ENCODE results near the gene SGK1. TPM values are rescaled to one million over a fixed set of nuclear protein-coding genes. Genes with fewer than 3 reads are reported as not detected.

SGK1 gene
- total RNA-seq, 4 donors from 2014 or later: 15.1 to 38.2 (median 25.5) TPM

DNA sequence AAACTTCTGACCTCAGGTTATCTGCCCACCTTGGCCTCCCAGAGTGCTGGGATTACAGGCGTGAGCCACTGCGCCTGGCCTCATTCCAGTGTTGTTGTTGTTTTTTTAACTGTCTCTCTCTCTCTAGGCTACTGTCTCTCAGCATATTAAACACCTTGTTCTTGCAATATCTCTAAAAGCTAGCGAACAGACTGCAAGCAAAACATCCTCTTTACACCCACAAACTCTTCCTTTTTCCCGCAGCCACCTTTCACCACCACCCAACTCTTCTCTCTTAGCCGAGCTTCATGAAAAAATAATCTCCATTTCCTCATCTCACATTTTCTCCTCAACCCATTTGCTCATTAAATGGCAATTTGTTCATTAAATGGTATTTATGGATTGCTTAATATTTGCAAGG, 45.5 kb downstream of the SGK1 start:
- Histone ChIP-seq H3K4me1 (no peaks in the 10 kb centered on the region), H3K27me3 (no peaks in the 10 kb centered on the region), H3K36me3 (no peaks in the 10 kb centered on the region), H3K4me3 (no peak overlapping the region), H3K9me3 (no peaks in the 10 kb centered on the region), H3K27ac (no peak overlapping the region)
- TF ChIP-seq EP300 (IDR thresholded peaks at IDR 0.05) (no peak), POLR2A (IDR thresholded peaks at IDR 0.05) (no peak), CTCF (IDR thresholded peaks at IDR 0.05) (no peak), POLR2AphosphoS5 (IDR thresholded peaks at IDR 0.05) (no peak)
- 77 to 84% methylated on average over 2 to 3 of the region's 5 CpGs for WGBS, 2 donors (ENCODE audit: low coverage in 1 of 2)
- ATAC-seq: no peak

- WGBS, 2 donors (ENCODE audit: low coverage in 1 of 2): 43 to 75% methylated on average over 1 of the region's 10 CpGs
- Histone ChIP-seq H3K36me3 (no peaks in the 10 kb centered on the region), H3K4me1 (no peaks in the 10 kb centered on the region), H3K9me3 (no peaks in the 10 kb centered on the region), H3K4me3 (no peak overlapping the region), H3K27me3 (no peaks in the 10 kb centered on the region), H3K27ac (no peak overlapping the region)
- TF ChIP-seq POLR2A (IDR thresholded peaks at IDR 0.05) (no peak), CTCF (IDR thresholded peaks at IDR 0.05) (no peak), POLR2AphosphoS5 (IDR thresholded peaks at IDR 0.05) (no peak), EP300 (IDR thresholded peaks at IDR 0.05) (no peak)
- ATAC-seq: no peak
Measured at GRCh38 chr6:134267917-134268361, 50.0 kb downstream of the SGK1 start.

GRCh38 chr6:134266776-134267175, 51.1 kb downstream of the SGK1 start:
- H3K36me3 ChIP-seq: no peaks in the 10 kb centered on the region
- H3K27ac ChIP-seq: no peak overlapping the region
- no peak for TF ChIP-seq POLR2AphosphoS5 (IDR thresholded peaks at IDR 0.05)
- no peak for TF ChIP-seq EP300 (IDR thresholded peaks at IDR 0.05)
- TF ChIP-seq CTCF (IDR thresholded peaks at IDR 0.05): no peak
- no peak for TF ChIP-seq POLR2A (IDR thresholded peaks at IDR 0.05)
- no peaks in the 10 kb centered on the region for H3K9me3 ChIP-seq
- no peak for ATAC-seq
- H3K4me1 ChIP-seq: no peaks in the 10 kb centered on the region
- 56 to 68% methylated on average over 2 of the region's 2 CpGs for WGBS, 2 donors (ENCODE audit: low coverage in 1 of 2)
- H3K4me3 ChIP-seq: no peak overlapping the region
- no peaks in the 10 kb centered on the region for H3K27me3 ChIP-seq

GRCh38 chr6:134261766-134262165, 56.1 kb downstream of the SGK1 start:
- Histone ChIP-seq H3K4me1 (no peaks in the 10 kb centered on the region), H3K9me3 (no peaks in the 10 kb centered on the region), H3K36me3 (no peaks in the 10 kb centered on the region), H3K4me3 (no peak overlapping the region), H3K27me3 (no peaks in the 10 kb centered on the region), H3K27ac (no peak overlapping the region)
- WGBS, 2 donors (ENCODE audit: low coverage in 1 of 2): 82 to 95% methylated on average over 2 to 5 of the region's 5 CpGs
- ATAC-seq: no peak
- TF ChIP-seq POLR2A (IDR thresholded peaks at IDR 0.05) (no peak), CTCF (IDR thresholded peaks at IDR 0.05) (no peak), EP300 (IDR thresholded peaks at IDR 0.05) (no peak), POLR2AphosphoS5 (IDR thresholded peaks at IDR 0.05) (no peak)

DNA sequence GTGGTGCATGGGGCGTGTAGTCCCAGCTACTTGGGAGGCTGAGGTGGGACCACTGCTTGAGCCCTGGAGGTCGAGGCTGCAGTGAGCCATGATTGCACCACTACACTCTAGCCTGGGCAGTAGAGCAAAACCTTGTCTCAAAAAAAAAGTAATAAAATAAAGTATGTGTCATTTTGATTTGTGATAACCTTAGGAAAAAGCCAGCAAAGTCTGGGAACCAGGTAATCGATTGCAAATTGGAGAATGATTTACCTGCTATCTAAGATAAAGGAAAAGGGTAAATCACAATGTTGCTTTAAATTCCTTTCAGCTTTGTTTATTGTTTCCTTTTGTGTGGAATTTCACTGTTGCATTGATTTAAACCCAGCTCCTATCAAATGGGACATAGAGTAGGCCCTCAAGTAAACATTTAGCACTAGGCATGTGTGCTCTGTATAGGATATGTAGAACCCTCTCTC, 59.0 kb downstream of the SGK1 start:
- Histone ChIP-seq H3K27me3 (no peaks in the 10 kb centered on the region), H3K27ac (no peak overlapping the region), H3K9me3 (no peaks in the 10 kb centered on the region), H3K36me3 (no peaks in the 10 kb centered on the region), H3K4me1 (no peaks in the 10 kb centered on the region), H3K4me3 (no peak overlapping the region)
- 94 to 100% methylated on average over 3 of the region's 3 CpGs for WGBS, 2 donors (ENCODE audit: low coverage in 1 of 2)
- no peak for ATAC-seq
- TF ChIP-seq EP300 (IDR thresholded peaks at IDR 0.05) (no peak), POLR2AphosphoS5 (IDR thresholded peaks at IDR 0.05) (no peak), POLR2A (IDR thresholded peaks at IDR 0.05) (no peak), CTCF (IDR thresholded peaks at IDR 0.05) (no peak)
